ENCODE data around the gene NPHP1. TPM values are rescaled to one million over a fixed set of nuclear protein-coding genes. Genes with fewer than 3 reads are reported as not detected.

Gene NPHP1
- total RNA-seq, 2 donors from 2014 or later: 7.1 to 9.2 TPM

DNA sequence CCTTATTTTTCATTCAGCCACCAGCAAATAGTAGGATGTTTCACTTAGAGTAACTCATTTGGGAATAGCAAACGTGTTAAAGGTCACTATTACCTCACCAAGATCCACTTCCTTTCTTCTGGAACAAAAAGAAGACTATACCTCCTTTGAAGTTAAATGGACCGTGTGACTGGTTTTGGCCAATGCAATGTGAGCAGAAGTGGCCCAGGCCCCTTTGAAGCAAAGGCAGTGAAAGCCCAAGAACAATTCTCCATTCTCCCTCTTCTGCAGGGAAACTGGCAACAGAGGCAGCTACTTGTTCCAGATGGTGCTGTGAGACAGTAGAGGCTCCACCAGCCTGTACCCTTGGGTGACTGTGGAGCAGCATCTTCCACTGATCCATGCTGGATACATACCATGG, 77.9 kb downstream of the NPHP1 start:
- TF ChIP-seq, protein P1, sequence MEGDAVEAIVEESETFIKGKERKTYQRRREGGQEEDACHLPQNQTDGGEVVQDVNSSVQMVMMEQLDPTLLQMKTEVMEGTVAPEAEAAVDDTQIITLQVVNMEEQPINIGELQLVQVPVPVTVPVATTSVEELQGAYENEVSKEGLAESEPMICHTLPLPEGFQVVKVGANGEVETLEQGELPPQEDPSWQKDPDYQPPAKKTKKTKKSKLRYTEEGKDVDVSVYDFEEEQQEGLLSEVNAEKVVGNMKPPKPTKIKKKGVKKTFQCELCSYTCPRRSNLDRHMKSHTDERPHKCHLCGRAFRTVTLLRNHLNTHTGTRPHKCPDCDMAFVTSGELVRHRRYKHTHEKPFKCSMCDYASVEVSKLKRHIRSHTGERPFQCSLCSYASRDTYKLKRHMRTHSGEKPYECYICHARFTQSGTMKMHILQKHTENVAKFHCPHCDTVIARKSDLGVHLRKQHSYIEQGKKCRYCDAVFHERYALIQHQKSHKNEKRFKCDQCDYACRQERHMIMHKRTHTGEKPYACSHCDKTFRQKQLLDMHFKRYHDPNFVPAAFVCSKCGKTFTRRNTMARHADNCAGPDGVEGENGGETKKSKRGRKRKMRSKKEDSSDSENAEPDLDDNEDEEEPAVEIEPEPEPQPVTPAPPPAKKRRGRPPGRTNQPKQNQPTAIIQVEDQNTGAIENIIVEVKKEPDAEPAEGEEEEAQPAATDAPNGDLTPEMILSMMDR (IDR thresholded peaks at IDR 0.05): no peak
- Histone ChIP-seq H3K4me3 (no peak overlapping the region), H3K9me3 (no peaks in the 10 kb centered on the region), H3K36me3 (no peaks in the 10 kb centered on the region), H3K4me1 (ENCODE audit: control insufficient read depth in 1 of 2, low read depth in 2 of 2) (peaks cover 0 to 14% of the 10 kb centered on the region in 2 donors), H3K27me3 (replicated peaks; ENCODE audit: insufficient read depth) (no peaks in the 10 kb centered on the region), H3K27ac (no peak overlapping the region)
- DNase-seq (ENCODE audit: low spot score) (no peak), ATAC-seq (ENCODE audit: insufficient number of reproducible peaks, low FRiP score, low read depth) (no peak)

DNA sequence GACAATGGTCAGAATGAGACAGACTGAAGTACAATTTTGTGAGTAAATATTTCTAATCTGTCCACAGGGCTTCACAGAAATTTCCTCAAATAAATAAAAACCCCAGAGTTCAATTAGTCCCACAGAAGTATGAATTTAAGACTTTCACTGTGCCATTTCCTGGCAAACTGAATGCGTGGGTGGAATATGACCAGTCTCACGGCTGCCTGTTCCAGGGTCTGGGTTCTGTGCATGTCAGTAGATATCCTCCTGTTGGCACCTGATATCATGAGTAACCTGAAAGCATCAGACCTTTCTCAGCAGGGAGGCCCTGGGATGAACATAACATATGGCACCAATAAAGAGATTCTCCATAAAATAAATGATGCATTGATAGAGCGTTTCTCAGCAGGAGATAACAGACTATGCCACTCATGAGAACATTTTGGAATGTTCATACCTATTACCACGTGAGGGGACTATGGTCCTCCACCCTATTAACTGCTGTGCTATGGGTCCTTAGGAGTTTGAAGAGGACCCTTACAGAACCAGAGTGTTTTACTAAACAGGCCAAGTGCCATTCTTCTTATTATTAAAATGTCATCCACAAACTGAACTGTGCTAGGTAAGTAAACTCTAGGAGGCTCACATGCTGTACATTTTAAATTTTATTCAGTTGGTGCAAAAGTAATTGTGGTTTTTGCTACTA, 78.6 kb downstream of the NPHP1 start:
- peak overlapping the region in 1 of 2 donors; percentile 81 for H3K27ac ChIP-seq
- H3K4me3 ChIP-seq: no peak overlapping the region
- H3K4me1 ChIP-seq (ENCODE audit: control insufficient read depth in 1 of 2, low read depth in 2 of 2): peaks cover 0 to 14% of the 10 kb centered on the region in 2 donors
- H3K36me3 ChIP-seq: no peaks in the 10 kb centered on the region
- DNase-seq (ENCODE audit: low spot score): no peak
- no peaks in the 10 kb centered on the region for H3K27me3 ChIP-seq (replicated peaks; ENCODE audit: insufficient read depth)
- no peaks in the 10 kb centered on the region for H3K9me3 ChIP-seq
- no peak for ATAC-seq (ENCODE audit: insufficient number of reproducible peaks, low FRiP score, low read depth)
- TF ChIP-seq, protein P1 (IDR thresholded peaks at IDR 0.05): no peak

DNA sequence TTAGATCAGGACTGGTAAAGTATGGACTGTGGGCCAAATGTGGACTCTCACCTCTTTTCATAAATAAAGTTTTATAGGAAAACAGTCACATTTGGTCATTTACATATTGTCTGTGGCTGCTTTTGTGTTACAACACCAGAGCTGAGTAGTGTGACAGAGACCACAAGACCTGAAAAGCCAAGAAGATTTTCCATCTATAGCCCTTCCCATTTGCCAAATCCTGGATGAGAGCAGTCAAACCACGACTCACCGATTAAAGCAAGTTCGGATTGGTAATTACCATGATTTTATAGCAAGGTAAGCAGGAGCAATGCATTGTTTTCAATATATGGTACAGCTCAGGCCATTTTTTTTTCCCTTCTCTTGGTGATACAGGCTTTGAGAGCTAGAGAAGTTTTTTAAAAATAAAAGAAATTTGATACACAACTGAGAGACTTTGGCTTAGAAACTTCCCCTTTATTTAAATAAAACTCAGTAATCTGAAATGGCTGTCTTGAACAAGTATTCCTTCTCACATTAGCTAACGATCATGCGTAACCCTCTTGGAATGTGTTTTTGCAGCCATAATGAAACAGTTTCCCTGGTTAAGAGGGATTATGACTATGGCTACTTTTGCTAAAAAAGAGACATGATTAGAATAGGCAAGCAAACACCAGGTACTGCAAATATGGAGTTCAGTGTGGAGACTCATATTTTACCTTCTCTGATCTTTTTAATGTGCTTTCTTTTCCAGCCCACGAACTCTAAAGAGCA, 79.7 kb downstream of the NPHP1 start:
- TF ChIP-seq, protein P1 (IDR thresholded peaks at IDR 0.05): no peak
- Histone ChIP-seq H3K27ac (peak overlapping the region in 1 of 2 donors; percentile 81), H3K27me3 (replicated peaks; ENCODE audit: insufficient read depth) (no peaks in the 10 kb centered on the region), H3K36me3 (no peaks in the 10 kb centered on the region), H3K4me1 (ENCODE audit: control insufficient read depth in 1 of 2, low read depth in 2 of 2) (peaks cover 0 to 14% of the 10 kb centered on the region in 2 donors), H3K4me3 (no peak overlapping the region), H3K9me3 (no peaks in the 10 kb centered on the region)
- DNase-seq (ENCODE audit: low spot score) (no peak), ATAC-seq (ENCODE audit: insufficient number of reproducible peaks, low FRiP score, low read depth) (peak; percentile 56)

DNA sequence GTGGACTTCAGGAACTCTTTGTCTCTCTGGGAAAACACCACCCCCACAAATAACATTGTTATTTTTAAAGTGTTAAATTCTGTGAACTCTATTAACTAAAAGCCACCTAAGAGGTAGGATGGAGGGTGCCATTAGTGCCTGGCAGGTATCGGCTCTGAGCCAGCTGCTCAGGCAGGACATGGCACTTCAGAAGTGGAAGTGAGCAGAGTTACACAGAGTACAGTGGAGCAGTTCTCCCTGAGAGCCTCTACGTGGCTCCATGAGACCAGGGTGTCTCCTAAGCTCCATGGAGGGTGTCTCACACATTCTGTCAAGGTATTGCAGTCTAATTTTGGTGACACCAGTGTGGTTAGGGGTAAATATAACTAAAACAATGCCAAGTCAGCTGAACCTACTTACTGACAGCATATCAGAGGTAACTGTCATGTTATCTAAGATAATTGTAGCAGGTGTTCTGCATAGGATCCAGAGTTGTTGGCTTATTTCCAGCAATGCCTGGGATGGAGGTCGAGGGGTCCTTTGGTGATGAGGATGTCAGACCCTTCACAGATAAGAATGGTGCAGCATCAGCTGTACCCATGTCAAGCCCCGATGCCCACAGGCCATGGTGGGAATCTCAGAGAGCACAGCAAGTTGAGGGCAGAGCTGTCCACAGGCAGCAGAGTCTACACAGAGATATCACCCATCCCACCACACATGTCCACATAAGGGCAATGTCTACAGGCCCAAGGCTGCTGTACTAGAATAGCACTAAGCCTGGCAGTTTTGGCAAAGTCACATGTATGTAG, 80.6 kb downstream of the NPHP1 start:
- peak overlapping the region in 1 of 2 donors; percentile 81 for H3K27ac ChIP-seq
- no peak for DNase-seq (ENCODE audit: low spot score)

More for the DNA sequence above, 80.6 kb downstream of the NPHP1 start:
- ATAC-seq (ENCODE audit: insufficient number of reproducible peaks, low FRiP score, low read depth): no peak
- H3K4me3 ChIP-seq: no peak overlapping the region
- peaks cover 0 to 14% of the 10 kb centered on the region in 2 donors for H3K4me1 ChIP-seq (ENCODE audit: control insufficient read depth in 1 of 2, low read depth in 2 of 2)
- no peaks in the 10 kb centered on the region for H3K9me3 ChIP-seq
- H3K36me3 ChIP-seq: no peaks in the 10 kb centered on the region
- TF ChIP-seq, protein P1 (IDR thresholded peaks at IDR 0.05): no peak
- H3K27me3 ChIP-seq (replicated peaks; ENCODE audit: insufficient read depth): no peaks in the 10 kb centered on the region

Measured in thoracic aorta (tissue), 2 donors.